Spinal cord (tissue), 10 donors: ENCODE results near the gene PPIA. TPM values are rescaled to one million over a fixed set of nuclear protein-coding genes. Genes with fewer than 3 reads are reported as not detected.
A peak's percentile ranks its signal among the peaks of the same experiment; 100 is the strongest.
"Not testable (repeated sequence)": the region's sequence is repeated elsewhere in the genome, so short reads cannot be mapped to it uniquely, and the experiment has no call there.

Experiments
- DNase-seq, 6 donors: peaks; one replicate each; pipeline versions ENCODE4 v3.0.0 to v3.0.0-alpha.2; 2013 to 2015; ENCODE audit warnings: low spot score in 6 of 6, low read depth in 4 of 6
- H3K27ac ChIP-seq: one replicate; pipeline ENCODE4 v1.5.1; 2013; ENCODE audit warnings: low read depth, low read length, control low read depth
- H3K27me3 ChIP-seq: one replicate; pipeline ENCODE4 v1.6.1; 2013; ENCODE audit warnings: low read length; ENCODE audit not compliant: control insufficient read depth, insufficient read depth
- H3K36me3 ChIP-seq: one replicate; pipeline ENCODE4 v1.6.1; 2013; ENCODE audit warnings: low read length; ENCODE audit not compliant: control insufficient read depth, insufficient read depth
- H3K4me1 ChIP-seq: one replicate; pipeline ENCODE4 v1.6.1; 2013; ENCODE audit warnings: low read length; ENCODE audit not compliant: control insufficient read depth, insufficient read depth
- H3K4me3 ChIP-seq: one replicate; pipeline ENCODE4 v1.5.1; 2013; ENCODE audit warnings: low read depth, low read length, control low read depth
- H3K9me3 ChIP-seq: one replicate; pipeline ENCODE4 v1.6.1; 2013; ENCODE audit warnings: low read length; ENCODE audit not compliant: control insufficient read depth, insufficient read depth
- WGBS: methylation state at CpG from one replicate; pipeline ENCODE4 v1.1.5; 2013; ENCODE audit warnings: missing lambda C conversion rate; ENCODE audit not compliant: insufficient coverage; 5-methylcytosine and 5-hydroxymethylcytosine counted together
- polyA plus RNA-seq, 2 donors: library from polyadenylated mRNA; unstranded; fragments of 120-200 nt; gene quantifications; one replicate each; pipeline ENCODE4 v1.2.1, GENCODE V29; 2013; ENCODE audit not compliant: insufficient read length in 2 of 2
- total RNA-seq, 2 donors: library from RNA; depleted of rRNA in 1 of 2; stranded (reverse); fragments of 120-200 nt in 1 of 2; fragments of >200 nt in 1 of 2; gene quantifications; one replicate each; pipeline versions ENCODE4 v1.2.3 to v1.2.4, GENCODE V29; 2013 to 2014
- donor health status: healthy.

PPIA gene
- total and polyA plus RNA-seq, 4 donors: 1,246 to 1,903 (median 1,398) TPM

DNA sequence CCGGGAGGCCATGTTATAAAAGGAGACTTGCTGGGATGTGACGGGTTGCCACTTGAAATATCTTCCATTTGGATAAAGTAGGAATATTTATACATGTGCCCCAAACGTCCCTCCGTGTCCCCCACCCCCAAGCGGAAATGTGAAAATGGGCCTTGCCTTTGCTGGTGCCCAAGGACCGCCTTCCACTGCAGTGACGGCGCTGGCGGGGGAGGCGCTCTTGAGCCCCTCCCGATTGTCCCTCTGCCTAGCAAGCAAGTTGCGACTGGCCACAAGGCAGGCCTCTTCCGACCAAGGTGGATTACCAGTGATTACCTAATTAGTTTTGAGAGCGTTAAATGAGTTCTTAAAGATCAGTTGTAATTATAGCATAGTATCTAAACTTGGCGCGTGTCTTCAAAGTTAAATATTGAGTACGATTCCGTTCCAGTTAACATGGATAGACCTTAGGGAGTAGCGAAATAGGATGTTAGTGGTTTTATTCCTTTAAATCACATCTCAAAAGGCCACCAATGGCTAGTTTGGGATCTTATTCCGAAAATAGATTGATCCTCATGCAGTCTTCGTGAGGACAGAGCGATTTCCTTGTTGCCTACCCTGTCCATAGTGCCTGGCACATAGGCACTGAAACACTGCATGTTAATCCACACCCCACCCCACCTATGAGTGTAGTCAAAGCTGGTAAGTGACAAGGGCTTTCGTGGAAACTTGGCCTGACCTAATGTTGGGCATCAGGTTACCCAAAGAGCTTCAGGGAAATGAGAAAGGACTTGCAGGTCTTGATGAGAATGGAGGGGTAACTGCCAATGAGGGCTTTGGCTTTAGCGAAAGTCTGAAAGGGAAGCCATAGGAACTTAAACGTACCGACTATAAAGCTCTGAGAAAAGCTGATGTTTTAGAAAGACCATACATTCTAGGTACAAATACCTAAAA is 1.1 kb downstream of the PPIA start:
- peak; percentile 60 to 93 (median 72) for DNase-seq
- Histone ChIP-seq H3K27ac (peak overlapping the region; percentile 99), H3K9me3 (no peaks in the 10 kb centered on the region), H3K4me3 (peak overlapping the region; percentile 97), H3K4me1 (peaks cover 18% of the 10 kb centered on the region), H3K27me3 (no peaks in the 10 kb centered on the region), H3K36me3 (peaks cover 26% of the 10 kb centered on the region)
- 0% methylated on average over 12 of the region's 26 CpGs for WGBS

DNA sequence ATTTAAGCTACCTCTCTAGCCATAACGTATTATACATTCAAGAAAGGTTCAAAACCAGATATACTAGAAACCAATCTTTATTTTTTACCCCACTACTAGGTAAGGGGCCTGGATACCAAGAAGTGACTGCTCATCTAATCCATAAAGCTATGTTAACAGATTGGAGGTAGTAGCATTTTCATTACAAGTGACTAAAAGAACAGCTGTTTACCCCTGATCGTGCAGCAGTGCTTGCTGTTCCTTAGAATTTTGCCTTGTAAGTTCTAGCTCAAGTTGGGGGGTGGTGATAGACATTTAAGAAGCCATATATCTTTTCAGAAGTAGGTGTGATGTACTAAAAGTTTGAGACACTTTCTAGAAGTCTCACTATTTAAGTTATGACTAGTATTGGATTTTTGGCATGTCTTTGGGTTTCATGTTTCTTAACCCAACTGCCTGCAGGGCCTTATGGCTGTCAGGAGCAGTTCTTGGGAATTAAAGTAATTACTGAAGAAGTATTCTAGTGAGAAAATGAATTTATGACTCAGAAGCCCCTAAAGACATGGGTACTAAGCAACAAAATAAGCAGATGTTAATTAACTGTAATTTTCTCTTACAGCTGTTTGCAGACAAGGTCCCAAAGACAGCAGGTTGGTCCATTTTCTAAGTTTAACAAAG is 2.3 kb downstream of the PPIA start:
- H3K36me3 ChIP-seq: peaks cover 38% of the 10 kb centered on the region
- no peak overlapping the region for H3K27ac ChIP-seq
- peak in 1 of 6 donors; percentile 59 for DNase-seq
- no peaks in the 10 kb centered on the region for H3K9me3 ChIP-seq
- no peaks in the 10 kb centered on the region for H3K27me3 ChIP-seq
- H3K4me1 ChIP-seq: peaks cover 18% of the 10 kb centered on the region
- WGBS: no CpG with 5 or more reads among the region's 2 CpGs
- peak overlapping the region; percentile 97 for H3K4me3 ChIP-seq

DNA sequence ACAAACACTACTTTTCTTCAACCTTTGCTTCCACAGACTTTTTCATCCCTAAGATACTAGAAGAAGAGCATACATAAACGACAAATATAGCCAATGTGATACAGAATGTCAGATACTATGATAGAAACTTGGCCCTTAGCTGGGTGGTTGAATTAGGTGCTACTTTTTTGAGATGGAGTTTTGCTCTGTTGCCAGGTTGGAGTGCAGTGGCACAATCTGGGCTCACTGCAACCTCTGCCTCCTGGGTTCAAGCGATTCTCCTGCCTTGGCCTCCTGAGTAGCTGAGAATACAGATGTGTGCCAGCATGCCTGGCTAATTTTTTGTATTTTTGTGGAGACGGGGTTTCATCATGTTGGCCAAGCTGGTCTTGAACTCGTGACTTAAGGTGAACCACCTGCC is 3.5 kb downstream of the PPIA start:
- Histone ChIP-seq H3K36me3 (peaks cover 50% of the 10 kb centered on the region), H3K4me1 (peaks cover 18% of the 10 kb centered on the region), H3K27ac (no peak overlapping the region), H3K27me3 (no peaks in the 10 kb centered on the region), H3K4me3 (no peak overlapping the region), H3K9me3 (no peaks in the 10 kb centered on the region)
- WGBS: 97% methylated on average over 3 of the region's 4 CpGs
- no peak for DNase-seq

DNA sequence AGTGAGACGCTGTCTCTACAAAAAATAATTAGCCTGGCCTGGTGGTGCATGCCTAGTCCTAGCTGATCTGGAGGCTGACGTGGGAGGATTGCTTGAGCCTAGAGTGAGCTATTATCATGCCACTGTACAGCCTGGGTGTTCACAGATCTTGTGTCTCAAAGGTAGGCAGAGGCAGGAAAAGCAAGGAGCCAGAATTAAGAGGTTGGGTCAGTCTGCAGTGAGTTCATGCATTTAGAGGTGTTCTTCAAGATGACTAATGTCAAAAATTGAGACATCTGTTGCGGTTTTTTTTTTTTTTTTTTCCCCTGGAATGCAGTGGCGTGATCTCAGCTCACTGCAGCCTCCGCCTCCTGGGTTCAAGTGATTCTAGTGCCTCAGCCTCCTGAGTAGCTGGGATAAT is 5.4 kb downstream of the PPIA start:
- Histone ChIP-seq H3K36me3 (peaks cover 63% of the 10 kb centered on the region), H3K9me3 (no peaks in the 10 kb centered on the region), H3K4me1 (peaks cover 8% of the 10 kb centered on the region), H3K4me3 (no peak overlapping the region), H3K27ac (no peak overlapping the region), H3K27me3 (no peaks in the 10 kb centered on the region)
- WGBS: 95% methylated on average over 4 of the region's 5 CpGs
- DNase-seq: no peak

DNA sequence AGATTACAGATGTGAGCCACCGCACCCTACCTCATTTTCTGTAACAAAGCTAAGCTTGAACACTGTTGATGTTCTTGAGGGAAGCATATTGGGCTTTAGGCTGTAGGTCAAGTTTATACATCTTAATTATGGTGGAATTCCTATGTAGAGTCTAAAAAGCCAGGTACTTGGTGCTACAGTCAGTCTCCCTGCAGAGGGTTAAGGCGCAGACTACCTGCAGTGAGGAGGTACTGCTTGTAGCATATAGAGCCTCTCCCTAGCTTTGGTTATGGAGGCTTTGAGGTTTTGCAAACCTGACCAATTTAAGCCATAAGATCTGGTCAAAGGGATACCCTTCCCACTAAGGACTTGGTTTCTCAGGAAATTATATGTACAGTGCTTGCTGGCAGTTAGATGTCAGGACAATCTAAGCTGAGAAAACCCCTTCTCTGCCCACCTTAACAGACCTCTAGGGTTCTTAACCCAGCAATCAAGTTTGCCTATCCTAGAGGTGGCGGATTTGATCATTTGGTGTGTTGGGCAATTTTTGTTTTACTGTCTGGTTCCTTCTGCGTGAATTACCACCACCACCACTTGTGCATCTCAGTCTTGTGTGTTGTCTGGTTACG is 6.0 kb downstream of the PPIA start:
- Histone ChIP-seq H3K36me3 (peaks cover 63% of the 10 kb centered on the region), H3K27me3 (no peaks in the 10 kb centered on the region), H3K4me1 (peaks cover 8% of the 10 kb centered on the region), H3K27ac (no peak overlapping the region), H3K9me3 (no peaks in the 10 kb centered on the region), H3K4me3 (no peak overlapping the region)
- no peak for DNase-seq
- WGBS: no CpG with 5 or more reads among the region's 5 CpGs

DNA sequence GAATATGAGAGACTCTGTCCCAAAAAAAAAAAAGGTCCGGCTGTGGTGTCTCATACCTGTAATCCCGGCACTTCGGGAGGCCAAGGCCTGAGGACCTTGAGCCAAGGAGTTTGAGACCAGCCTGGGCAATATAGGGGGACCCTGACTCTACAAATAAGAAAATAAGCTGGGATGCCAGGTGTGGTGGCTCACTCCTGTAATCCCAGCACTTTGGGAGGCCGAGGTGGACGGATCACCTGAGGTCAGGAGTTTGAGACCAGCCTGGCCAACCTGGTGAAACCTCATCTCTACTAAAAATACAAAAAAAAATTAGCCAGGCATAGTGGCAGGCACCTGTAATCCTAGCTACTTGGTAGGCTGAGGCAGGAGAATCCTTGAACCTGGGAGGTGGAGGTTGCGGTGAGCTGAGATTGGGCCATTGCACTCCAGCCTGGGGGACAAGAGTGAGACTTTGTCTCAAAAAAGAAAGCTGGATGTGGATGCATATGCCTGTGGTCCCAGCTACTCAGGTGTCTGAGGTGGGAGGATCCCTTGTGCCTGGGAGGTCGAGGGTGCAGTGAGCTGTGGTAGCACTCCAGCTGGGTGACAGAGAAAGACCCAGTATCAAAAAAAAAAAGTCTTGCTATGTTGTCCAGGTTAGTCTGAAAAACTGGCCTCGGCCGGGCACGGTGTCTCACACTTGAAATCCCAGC is 7.5 kb downstream of the PPIA start:
- H3K36me3 ChIP-seq: peaks cover 63% of the 10 kb centered on the region
- DNase-seq: not testable (repeated sequence)
- WGBS: 95% methylated on average over 7 of the region's 10 CpGs

DNA sequence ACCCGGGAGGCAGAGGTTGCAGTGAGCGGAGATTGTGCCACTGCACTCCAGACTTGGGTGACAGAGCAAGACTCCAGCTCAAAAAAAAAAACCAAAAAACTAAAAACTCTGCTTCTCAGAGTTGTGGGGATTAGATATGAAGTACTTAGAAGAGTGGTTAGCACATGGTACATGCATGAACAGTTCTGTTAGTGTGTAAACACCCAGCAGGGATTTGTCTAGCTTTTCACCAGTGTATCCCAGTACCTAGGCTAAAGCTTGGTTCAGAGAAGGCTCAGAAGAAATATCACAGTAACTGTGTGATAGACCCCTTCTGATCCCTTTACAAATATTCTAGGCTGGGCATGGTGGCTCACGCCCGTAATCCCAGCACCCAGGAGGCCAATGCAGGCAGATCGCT is 9.5 kb downstream of the PPIA start:
- Histone ChIP-seq H3K36me3 (peaks cover 48% of the 10 kb centered on the region), H3K9me3 (no peaks in the 10 kb centered on the region), H3K4me3 (no peak overlapping the region), H3K27ac (no peak overlapping the region), H3K27me3 (no peaks in the 10 kb centered on the region), H3K4me1 (no peaks in the 10 kb centered on the region)
- no peak for DNase-seq
- 100% methylated on average over 2 of the region's 5 CpGs for WGBS

More for the DNA sequence above, 7.5 kb downstream of the PPIA start:
- not testable (repeated sequence) for H3K4me3 ChIP-seq, H3K4me1 ChIP-seq, H3K27me3 ChIP-seq, H3K9me3 ChIP-seq, H3K27ac ChIP-seq

DNA sequence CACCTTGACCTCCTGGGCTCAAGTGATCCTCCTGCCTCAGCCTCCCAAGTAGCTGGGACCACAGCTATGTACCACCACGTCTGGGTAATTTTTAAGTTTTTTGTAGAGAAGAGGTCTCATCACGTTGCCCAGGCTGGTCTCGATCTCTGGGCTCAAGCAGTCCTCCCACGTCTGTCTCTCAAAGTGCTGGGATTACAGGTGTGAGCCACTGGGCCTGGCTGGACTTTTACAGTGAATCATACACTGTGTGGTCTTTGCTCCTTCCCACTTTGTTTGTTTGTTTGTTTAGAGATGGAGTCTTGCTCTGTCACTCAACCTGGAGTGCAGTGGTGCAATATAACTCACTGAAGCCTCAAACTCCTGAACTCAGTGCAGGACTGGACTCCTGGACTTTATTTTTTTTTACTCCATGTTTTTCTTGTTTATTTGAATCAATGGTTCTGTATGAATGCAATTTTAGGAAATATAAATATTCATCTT is 12.5 kb downstream of the PPIA start:
- H3K27me3 ChIP-seq: no peaks in the 10 kb centered on the region
- no peak for DNase-seq
- no peaks in the 10 kb centered on the region for H3K4me1 ChIP-seq
- no peaks in the 10 kb centered on the region for H3K9me3 ChIP-seq
- 89% methylated on average over 4 of the region's 4 CpGs for WGBS
- H3K27ac ChIP-seq: no peak overlapping the region
- no peak overlapping the region for H3K4me3 ChIP-seq
- H3K36me3 ChIP-seq: peaks cover 30% of the 10 kb centered on the region

DNA sequence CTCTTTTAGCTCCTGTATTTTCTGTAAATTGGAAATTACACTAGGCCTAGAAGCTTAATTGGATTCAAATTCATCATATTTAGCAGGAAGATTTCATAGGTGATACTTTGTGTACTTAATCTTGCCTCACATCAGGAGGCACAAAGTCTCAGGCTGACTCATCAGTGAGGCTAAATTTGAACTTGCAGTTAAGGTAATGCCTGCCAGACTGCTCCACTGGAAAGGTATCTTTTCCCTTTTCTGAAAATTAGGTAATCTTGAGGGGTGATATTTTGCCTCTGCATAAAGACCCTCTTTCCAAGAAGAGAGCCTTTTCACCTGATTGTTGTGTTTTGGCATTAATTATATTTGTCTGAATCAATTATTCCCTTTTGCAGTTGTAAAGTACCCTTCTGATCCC is 14.6 kb downstream of the PPIA start:
- H3K4me3 ChIP-seq: no peak overlapping the region
- no peak for DNase-seq
- no peaks in the 10 kb centered on the region for H3K4me1 ChIP-seq
- H3K36me3 ChIP-seq: peaks cover 10% of the 10 kb centered on the region
- H3K27me3 ChIP-seq: no peaks in the 10 kb centered on the region
- no peaks in the 10 kb centered on the region for H3K9me3 ChIP-seq
- no peak overlapping the region for H3K27ac ChIP-seq
